C4-2B (cell line): ENCODE results near the gene ZNF219.

ENCODE experiments used
- ZFX ChIP-seq: fragments of 450-650 bp; IDR thresholded peaks from 2 replicates; pipeline ENCODE4 v1.6.1; 2017
- TF ChIP-seq, protein P1 (sequence below): fragments of 450-650 bp; conservative IDR thresholded peaks from 2 replicates; pipeline ENCODE4 v1.5.1; 2017; ENCODE audit warnings: mild to moderate bottlenecking

DNA sequence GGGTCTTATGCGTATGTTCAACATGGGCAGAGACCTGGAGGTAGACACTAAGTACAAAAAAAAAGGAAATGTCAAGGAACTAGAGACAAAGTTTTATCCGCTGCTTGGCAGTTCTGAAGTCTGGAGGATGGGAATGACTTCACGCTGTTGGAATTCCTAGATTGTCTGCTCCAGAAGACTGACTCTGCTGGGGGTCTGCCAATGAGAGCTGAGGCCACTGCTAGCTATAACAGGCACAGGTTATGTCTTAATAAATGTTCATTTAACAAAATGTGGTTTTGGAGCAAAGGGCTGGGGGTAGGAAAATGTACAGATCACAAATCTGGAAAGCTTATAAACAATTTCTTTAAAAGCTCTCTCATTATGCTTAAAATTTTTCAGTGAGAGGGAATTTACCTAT is 35.0 kb downstream of the ZNF219 start:
- TF ChIP-seq, protein P1, sequence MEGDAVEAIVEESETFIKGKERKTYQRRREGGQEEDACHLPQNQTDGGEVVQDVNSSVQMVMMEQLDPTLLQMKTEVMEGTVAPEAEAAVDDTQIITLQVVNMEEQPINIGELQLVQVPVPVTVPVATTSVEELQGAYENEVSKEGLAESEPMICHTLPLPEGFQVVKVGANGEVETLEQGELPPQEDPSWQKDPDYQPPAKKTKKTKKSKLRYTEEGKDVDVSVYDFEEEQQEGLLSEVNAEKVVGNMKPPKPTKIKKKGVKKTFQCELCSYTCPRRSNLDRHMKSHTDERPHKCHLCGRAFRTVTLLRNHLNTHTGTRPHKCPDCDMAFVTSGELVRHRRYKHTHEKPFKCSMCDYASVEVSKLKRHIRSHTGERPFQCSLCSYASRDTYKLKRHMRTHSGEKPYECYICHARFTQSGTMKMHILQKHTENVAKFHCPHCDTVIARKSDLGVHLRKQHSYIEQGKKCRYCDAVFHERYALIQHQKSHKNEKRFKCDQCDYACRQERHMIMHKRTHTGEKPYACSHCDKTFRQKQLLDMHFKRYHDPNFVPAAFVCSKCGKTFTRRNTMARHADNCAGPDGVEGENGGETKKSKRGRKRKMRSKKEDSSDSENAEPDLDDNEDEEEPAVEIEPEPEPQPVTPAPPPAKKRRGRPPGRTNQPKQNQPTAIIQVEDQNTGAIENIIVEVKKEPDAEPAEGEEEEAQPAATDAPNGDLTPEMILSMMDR: no peak
- TF ChIP-seq ZFX: no peak
